Activated CD4-positive, CD25-positive, alpha-beta regulatory T cell (primary cell): Measurements from ENCODE around the gene LDLRAD4.

ENCODE experiments used
- DNase-seq, 4 experiments: peaks; one replicate each; lab custom pipeline; 2025; lab: John Stamatoyannopoulos, UW

LDLRAD4 gene

DNA sequence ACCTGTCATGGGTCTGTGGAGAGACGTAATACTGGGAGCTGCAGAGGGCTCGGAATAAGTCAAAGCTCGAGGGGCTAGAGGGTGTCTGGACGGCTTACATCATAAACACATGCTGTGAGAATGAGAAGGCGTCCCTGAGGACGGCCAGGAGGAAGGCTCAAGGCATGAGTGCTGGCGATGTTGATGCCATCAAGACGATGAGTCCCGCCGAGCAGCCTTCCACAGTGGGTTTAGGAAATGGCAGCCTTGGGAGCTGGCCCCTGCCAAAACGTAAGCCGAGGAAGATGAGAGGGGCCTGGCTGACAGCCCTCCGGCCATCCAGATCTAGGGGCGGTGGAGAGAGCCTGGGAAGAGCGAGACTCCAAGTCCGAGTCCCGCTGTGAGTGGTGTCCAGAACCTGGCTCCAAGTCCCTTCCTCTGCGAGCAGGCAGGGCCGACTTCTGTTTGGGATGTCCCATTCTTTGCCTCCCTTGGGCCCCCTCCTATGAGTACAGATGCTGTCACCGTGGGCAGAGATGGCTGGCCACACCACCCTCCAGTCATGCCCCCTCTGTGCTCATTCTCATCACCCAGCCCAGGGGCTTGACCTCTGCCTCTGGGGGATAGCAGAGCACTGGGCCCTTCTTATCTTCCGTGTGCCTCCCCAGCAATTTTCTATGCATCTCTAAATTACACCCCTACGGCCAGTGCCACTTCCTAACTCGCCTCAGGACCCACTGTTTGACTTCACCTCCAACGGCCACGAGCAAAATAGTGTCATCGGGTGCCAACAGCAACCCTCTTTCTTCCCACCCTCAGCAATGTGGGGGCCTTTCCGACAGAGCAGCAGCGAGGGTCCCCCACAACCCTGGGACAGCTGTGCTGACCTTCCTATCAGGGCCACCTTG lies 332.1 kb downstream of the LDLRAD4 start:
- no peak for DNase-seq

GRCh38 chr18:13551305-13551603 lies 332.7 kb downstream of the LDLRAD4 start:
- no peak for DNase-seq

- DNase-seq = no peak
Measured at GRCh38 chr18:13551841-13552733, 333.5 kb downstream of the LDLRAD4 start.

GRCh38 chr18:13553449-13553848 lies 334.9 kb downstream of the LDLRAD4 start:
- DNase-seq = no peak

- DNase-seq = no peak
Measured at GRCh38 chr18:13555192-13555591, 336.6 kb downstream of the LDLRAD4 start.

DNA sequence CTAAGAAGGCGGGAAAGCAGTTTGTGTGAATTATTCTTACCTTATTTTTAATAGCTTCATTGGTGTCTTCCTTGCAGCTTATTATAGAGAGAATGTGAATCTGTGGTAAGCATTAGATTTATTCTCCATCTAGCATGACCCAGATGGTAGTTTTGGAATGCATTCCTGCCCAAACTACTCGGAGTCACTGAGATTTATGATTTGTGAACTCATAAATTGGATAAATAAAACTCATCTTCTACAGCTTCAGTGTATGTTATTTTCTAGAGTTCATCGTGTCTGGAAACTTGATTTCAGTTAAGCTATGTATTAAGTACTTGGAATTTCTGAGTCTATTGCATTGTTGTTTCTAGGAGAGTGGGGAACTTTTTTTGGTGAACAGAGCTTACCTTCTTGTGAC lies 337.3 kb downstream of the LDLRAD4 start:
- no peak for DNase-seq

DNA sequence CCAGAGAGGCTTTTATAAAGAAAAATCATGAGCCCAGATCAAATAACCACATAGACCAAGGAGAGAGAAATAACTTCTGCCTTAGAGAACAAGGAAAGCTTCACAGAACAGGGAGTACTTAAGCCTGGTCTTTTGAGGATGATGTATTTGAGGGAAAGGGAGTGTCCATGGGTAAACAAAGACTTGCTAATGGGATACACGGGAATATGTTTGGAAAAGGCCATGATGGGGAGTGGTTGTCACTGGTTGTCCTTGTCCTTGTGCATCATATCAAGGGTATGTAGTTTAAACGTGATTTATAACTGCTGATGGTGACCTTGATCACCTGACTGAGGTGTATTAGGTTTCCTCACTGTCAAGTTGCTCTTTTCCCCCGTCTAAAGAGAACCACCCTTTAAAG lies 337.9 kb downstream of the LDLRAD4 start:
- no peak for DNase-seq

- no peak for DNase-seq
Measured at GRCh38 chr18:13558124-13558523, 339.6 kb downstream of the LDLRAD4 start.

GRCh38 chr18:13558790-13559189 lies 340.2 kb downstream of the LDLRAD4 start:
- DNase-seq = no peak

- no peak for DNase-seq
Measured at GRCh38 chr18:13559754-13560153, 341.2 kb downstream of the LDLRAD4 start.

DNA sequence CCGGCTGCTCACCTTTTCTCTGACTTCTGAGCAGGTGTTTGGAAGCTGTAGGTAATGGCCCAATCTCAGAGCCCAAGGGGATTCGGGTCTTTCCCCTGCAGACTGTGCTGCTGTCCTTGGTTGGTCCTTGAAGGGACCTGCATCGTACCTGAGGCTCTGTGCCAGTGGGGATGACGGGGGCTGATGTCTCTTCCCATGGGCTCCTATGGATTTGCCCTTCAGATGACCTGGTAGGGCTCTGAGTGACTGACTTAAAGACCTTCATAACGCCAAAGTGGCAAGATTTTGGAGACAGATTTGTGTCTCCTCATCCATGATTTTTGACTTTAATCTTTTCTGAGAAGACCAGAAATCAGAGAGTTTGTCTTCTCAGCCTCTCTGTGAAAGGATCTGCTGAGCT lies 341.7 kb downstream of the LDLRAD4 start:
- no peak for DNase-seq

DNA sequence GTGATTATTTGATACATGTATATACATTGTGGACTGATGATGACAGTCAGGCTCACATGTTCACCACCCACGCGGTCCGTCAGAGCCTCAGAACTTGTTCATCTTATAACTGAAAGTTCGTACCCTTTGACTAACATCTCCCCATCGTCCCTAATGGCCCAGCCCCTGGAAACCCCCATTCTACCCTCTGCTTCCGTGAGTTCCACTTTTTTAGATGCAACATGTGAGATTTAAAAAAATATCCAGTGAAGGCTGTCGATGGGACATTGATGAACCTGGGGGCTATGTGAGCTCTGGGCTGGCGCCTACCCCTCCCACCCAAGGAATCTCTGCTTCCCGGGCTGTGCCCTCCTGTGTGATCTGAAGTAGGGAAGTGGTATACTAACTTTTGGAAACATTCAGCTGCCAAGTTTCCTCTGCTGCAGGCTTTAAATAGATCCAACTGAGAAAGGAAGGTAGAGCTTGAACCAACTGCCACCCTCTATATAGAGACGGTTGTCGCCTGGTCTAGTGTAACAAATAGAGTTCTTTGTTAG lies 344.0 kb downstream of the LDLRAD4 start:
- DNase-seq = peak in 2 of 4 experiments; percentile 62 to 81

GRCh38 chr18:13563390-13563805 lies 344.8 kb downstream of the LDLRAD4 start:
- DNase-seq = no peak

GRCh38 chr18:13564579-13564978 lies 346.0 kb downstream of the LDLRAD4 start:
- no peak for DNase-seq

- no peak for DNase-seq
Measured at GRCh38 chr18:13565228-13565627, 346.7 kb downstream of the LDLRAD4 start.

GRCh38 chr18:13566941-13567746 lies 348.6 kb downstream of the LDLRAD4 start:
- DNase-seq = peak in 1 of 4 experiments; percentile 9

- no peak for DNase-seq
Measured at GRCh38 chr18:13568443-13569392, 350.2 kb downstream of the LDLRAD4 start.

GRCh38 chr18:13570216-13570615 lies 351.7 kb downstream of the LDLRAD4 start:
- DNase-seq = no peak

DNA sequence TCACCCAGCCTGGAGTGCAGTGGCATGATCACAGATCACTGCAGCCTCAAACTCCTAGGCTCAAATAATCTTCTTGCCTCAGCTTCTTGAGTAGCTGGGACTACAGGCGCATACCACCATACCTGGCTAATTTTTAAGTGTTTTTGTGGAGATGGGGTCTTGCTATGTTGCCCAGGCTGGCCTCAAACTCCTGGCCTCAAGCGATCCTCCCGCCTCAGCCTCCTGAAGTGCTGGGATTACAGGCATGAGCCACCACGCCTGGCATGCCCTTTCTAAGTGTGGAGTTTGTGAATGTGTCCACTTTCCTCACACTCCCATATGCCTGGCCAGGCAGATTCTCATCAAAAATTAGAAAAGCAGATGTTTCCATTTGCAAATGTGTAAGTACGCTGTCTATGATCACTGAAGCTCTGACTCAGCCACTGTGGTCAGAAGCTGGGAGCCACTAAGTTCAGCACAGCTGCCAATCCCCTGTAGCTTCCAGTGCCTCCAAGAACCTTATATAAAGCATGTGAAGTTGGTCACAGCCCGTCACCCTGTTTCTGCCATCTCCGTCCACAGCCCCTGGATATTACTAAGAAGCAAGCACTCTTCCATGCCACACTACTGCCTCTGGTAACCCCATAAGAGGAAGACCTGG lies 352.4 kb downstream of the LDLRAD4 start:
- DNase-seq = no peak

- DNase-seq = no peak
Measured at GRCh38 chr18:13572148-13572547, 353.6 kb downstream of the LDLRAD4 start.
